HepG2 (cell line): ENCODE data around the gene CPA2. TPM values are rescaled to one million over a fixed set of nuclear protein-coding genes. Genes with fewer than 3 reads are reported as not detected.
"Not testable (repeated sequence)": the region's sequence is repeated elsewhere in the genome, so short reads cannot be mapped to it uniquely, and the experiment has no call there.

Source experiments
- ATAC-seq: fragments of 200-7000 bp; cut with Tn5 transposase; 3 replicates; pipeline ENCODE4 v1.9.1; 2020; ENCODE audit warnings: mild to moderate bottlenecking, moderate library complexity
- BruUV-seq: library from RNA; stranded (reverse); fragments of 400-500 nt; replicated peaks from 2 replicates; lab custom pipeline; 2021; lab: Mats Ljungman, UMichigan
- CTCF ChIA-PET: fragments of 300-600 bp; formaldehyde crosslinking; extraction: SDS; loops from one replicate; lab custom pipeline; 2021; ENCODE audit warnings: low total read pairs, inconsistent platforms, low intra/inter-chr PET ratio; lab: Yijun Ruan, JAX
- POLR2A ChIA-PET: fragments of 350-600 bp; sonication (Branson Sonifier 250); formaldehyde crosslinking; loops from one replicate; lab custom pipeline; 2020; ENCODE audit warnings: antibody characterized with exemption, inconsistent platforms; lab: Yijun Ruan, JAX
- DNase-seq: peaks from one replicate; pipeline ENCODE4 v3.0.0-alpha.2; 2015; ENCODE audit warnings: low spot score
- FAIRE-seq: peaks from 3 replicates; lab custom pipeline; 2011; peaks lifted over from hg19 to GRCh38; lab: Jason Lieb, UNC
- H2AFZ ChIP-seq: one replicate; pipeline ENCODE4 v1.6.1; 2011; ENCODE audit warnings: low read length, inconsistent platforms
- H3K27ac ChIP-seq: fragments of 300-600 bp; 3 replicates; pipeline ENCODE4 v1.8.0; 2011; ENCODE audit warnings: mixed run types, mild to moderate bottlenecking, mixed read lengths, low read length, inconsistent platforms; ENCODE audit not compliant: insufficient read depth; ENCODE audit errors: extremely low read length
- H3K27me3 ChIP-seq, 2 experiments: fragments of 200-600 bp in 1 of 2; 2 replicates in 1 of 2; 3 replicates in 1 of 2; pipeline versions ENCODE4 v1.6.0 to v1.8.0; 2011; ENCODE audit warnings: low read length in 2 of 2, mild to moderate bottlenecking in 2 of 2, moderate library complexity in 2 of 2, inconsistent platforms in 1 of 2; ENCODE audit not compliant: insufficient read depth in 2 of 2, control insufficient read depth in 1 of 2
- H3K36me3 ChIP-seq, 2 experiments: fragments of 200-600 bp in 1 of 2; replicated peaks in 1 of 2; 2 replicates in 1 of 2; 3 replicates in 1 of 2; pipeline versions ENCODE4 v1.5.1 to v1.8.0; 2011; ENCODE audit warnings: low read length in 2 of 2, inconsistent platforms in 1 of 2; ENCODE audit not compliant: insufficient read depth in 2 of 2, control insufficient read depth in 1 of 2
- H3K4me1 ChIP-seq: 2 replicates; pipeline ENCODE4 v1.5.1; 2012; ENCODE audit warnings: low read length, inconsistent platforms; ENCODE audit not compliant: insufficient read depth
- H3K4me2 ChIP-seq: 2 replicates; pipeline ENCODE4 v1.6.0; 2011; ENCODE audit warnings: low read depth, low read length, inconsistent platforms
- H3K4me3 ChIP-seq, 3 experiments: fragments of 200-600 bp in 1 of 3; sonication (generic), shearing (Covaris generic) in 1 of 3; replicated peaks in 1 of 3; 2 replicates each; pipeline ENCODE4 v1.5.1; 2011 to 2016; ENCODE audit warnings: low read length in 3 of 3, inconsistent platforms in 2 of 3, low read depth in 2 of 3, mild to moderate bottlenecking in 2 of 3, control low read depth in 1 of 3, mixed read lengths in 1 of 3; ENCODE audit not compliant: insufficient read depth in 1 of 3
- H3K79me2 ChIP-seq: one replicate; pipeline ENCODE4 v1.6.1; 2011; ENCODE audit warnings: low read length, inconsistent platforms; ENCODE audit not compliant: insufficient read depth
- H3K9ac ChIP-seq: 2 replicates; pipeline ENCODE4 v1.6.0; 2011; ENCODE audit warnings: mild to moderate bottlenecking, low read depth, low read length, inconsistent platforms; ENCODE audit not compliant: insufficient read depth
- H3K9me3 ChIP-seq: 2 replicates; pipeline ENCODE4 v1.5.1; 2012; ENCODE audit warnings: mild to moderate bottlenecking, low read length
- H4K20me1 ChIP-seq: 2 replicates; pipeline ENCODE4 v1.6.0; 2011; ENCODE audit warnings: inconsistent platforms, mild to moderate bottlenecking, low read length, moderate library complexity; ENCODE audit not compliant: insufficient read depth
- BRCA1 ChIP-seq: sonication (generic); formaldehyde crosslinking; IDR thresholded peaks from 2 replicates; pipeline ENCODE4 v1.4.0; 2020; ENCODE audit warnings: missing genetic modification reagents
- CCDC6 ChIP-seq: sonication (generic); formaldehyde crosslinking; IDR thresholded peaks from 2 replicates; pipeline ENCODE4 v1.8.1; 2022; ENCODE audit warnings: mild to moderate bottlenecking, missing genetic modification reagents, moderate library complexity
- GABPB1 ChIP-seq: IDR thresholded peaks from 2 replicates; pipeline ENCODE4 v1.6.1; 2016; ENCODE audit warnings: mild to moderate bottlenecking, missing genetic modification reagents, moderate library complexity, missing compliant biosample characterization
- HNRNPK ChIP-seq: fragments of 200-400 bp; formaldehyde crosslinking; IDR thresholded peaks from 2 replicates; pipeline ENCODE4 v1.6.1; 2018; ENCODE audit warnings: low read length, low read depth, moderate library complexity, mild to moderate bottlenecking; ENCODE audit not compliant: poor library complexity, severe bottlenecking
- KLF11 ChIP-seq: IDR thresholded peaks from 2 replicates; pipeline ENCODE4 v1.6.1; 2016; ENCODE audit warnings: missing compliant biosample characterization
- KLF13 ChIP-seq: sonication (generic); formaldehyde crosslinking; IDR thresholded peaks from 2 replicates; pipeline ENCODE4 v1.4.0; 2020; ENCODE audit warnings: mild to moderate bottlenecking, missing genetic modification reagents
- MYNN ChIP-seq: sonication (generic); formaldehyde crosslinking; IDR thresholded peaks from 2 replicates; pipeline ENCODE4 v1.4.0; 2020; ENCODE audit warnings: mild to moderate bottlenecking, low read depth, missing genetic modification reagents
- PCBP1 ChIP-seq: fragments of 200-400 bp; formaldehyde crosslinking; IDR thresholded peaks from 2 replicates; pipeline ENCODE4 v1.6.1; 2017; ENCODE audit warnings: mild to moderate bottlenecking, low read depth, low read length, borderline replicate concordance
- PPARG ChIP-seq: conservative IDR thresholded peaks from 2 replicates; pipeline ENCODE4 v1.6.1; 2016; ENCODE audit warnings: missing biosample characterization, missing genetic modification reagents
- RBM39 ChIP-seq: fragments of 200-400 bp; formaldehyde crosslinking; IDR thresholded peaks from one replicate; pipeline ENCODE4 v1.6.1; 2018; ENCODE audit warnings: antibody characterized with exemption, mild to moderate bottlenecking, low read depth, low read length; ENCODE audit not compliant: poor library complexity, severe bottlenecking
- SNAPC5 ChIP-seq: sonication (generic); formaldehyde crosslinking; IDR thresholded peaks from 2 replicates; pipeline ENCODE4 v1.8.1; 2023; ENCODE audit warnings: mild to moderate bottlenecking, missing genetic modification reagents, borderline replicate concordance
- ZFP90 ChIP-seq: sonication (generic); formaldehyde crosslinking; IDR thresholded peaks from 2 replicates; pipeline ENCODE4 v1.8.0; 2022; ENCODE audit warnings: missing genetic modification reagents, mild to moderate bottlenecking, inconsistent platforms, borderline replicate concordance
- ZNF761 ChIP-seq: sonication (generic); formaldehyde crosslinking; conservative IDR thresholded peaks from 2 replicates; pipeline ENCODE4 v1.4.0; 2020; ENCODE audit warnings: mild to moderate bottlenecking, missing genetic modification reagents
- WGBS: methylation state at CpG from one replicate; pipeline ENCODE4 v1.1.6; 2017; ENCODE audit warnings: low lambda C conversion rate; 5-methylcytosine and 5-hydroxymethylcytosine counted together
- in situ Hi-C: cut with HindIII; loops from 2 replicates; pipeline ENCODE4 v1.10.0; 2017; ENCODE audit warnings: low pct_unique_long_range_greater_than_20kb; ENCODE audit not compliant: extremely low pct_ligation_motif_present
- intact Hi-C: fragments of 100-400 bp; cut with micrococcal nuclease; formaldehyde crosslinking; loops from one replicate; pipeline ENCODE4 v1.10.0; 2022; ENCODE audit not compliant: unreplicated experiment
- polyA plus RNA-seq, 8 experiments: library from polyadenylated mRNA; depleted of rRNA in 3 of 8; stranded (reverse) in 7 of 8; unstranded in 1 of 8; fragments of >200 nt; fragmentation: Illumina TruSeq in 4 of 8; extraction: Trizol in 4 of 8; gene quantifications; 2 replicates each; pipeline versions ENCODE4 v1.2.1 to v1.2.3, GENCODE V29; 2011 to 2016; ENCODE audit warnings: low read depth in 4 of 8, missing spikeins in 1 of 8, mixed read lengths in 1 of 8; ENCODE audit not compliant: insufficient read depth in 1 of 8
- total RNA-seq, 5 experiments: library from RNA; depleted of rRNA; stranded (reverse); fragments of >200 nt; fragmentation: Illumina TruSeq; extraction: Trizol; gene quantifications; 2 replicates each; pipeline ENCODE4 v1.2.3, GENCODE V29; 2016; ENCODE audit warnings: low read depth in 1 of 5

CPA2 gene
- total and polyA plus RNA-seq, 2 of the 13 experiments (the other 11 are each of a cell fraction or from before 2014, with no cell fraction given), result not detected

- H3K9ac ChIP-seq, in situ Hi-C loops, H3K4me1 ChIP-seq, H3K9me3 ChIP-seq, H3K4me3 ChIP-seq, POLR2A ChIA-PET, FAIRE-seq, H4K20me1 ChIP-seq, H3K79me2 ChIP-seq, H3K4me2 ChIP-seq, H2AFZ ChIP-seq, intact Hi-C loops, ATAC-seq, DNase-seq, CTCF ChIA-PET, H3K36me3 ChIP-seq, BruUV-seq, H3K27ac ChIP-seq: not testable (repeated sequence)
- 2% methylated on average over 3 of the region's 3 CpGs for WGBS
- peaks cover 0 to 15% of the 10 kb centered on the region in 2 experiments; a peak in 2 of 5 replicates for H3K27me3 ChIP-seq
Measured at GRCh38 chr7:130321542-130322229, 55.0 kb downstream of the CPA2 start.

- Histone ChIP-seq H3K9me3 (no peaks in the 10 kb centered on the region), H3K4me3 (no peak overlapping the region), H3K9ac (no peak overlapping the region), H3K79me2 (no peaks in the 10 kb centered on the region), H3K36me3 (no peaks in the 10 kb centered on the region), H3K27me3 (peaks cover 0 to 13% of the 10 kb centered on the region in 2 experiments; a peak in 2 of 5 replicates), H4K20me1 (no peaks in the 10 kb centered on the region), H3K4me1 (no peaks in the 10 kb centered on the region), H3K4me2 (no peak overlapping the region), H2AFZ (no peak overlapping the region), H3K27ac (no peak overlapping the region)
- POLR2A ChIA-PET, result no interaction called here
- WGBS, result 49% methylated on average over 5 of the region's 7 CpGs
- FAIRE-seq, result no peak
- DNase-seq, result no peak
- intact Hi-C loops (no loop called here), in situ Hi-C loops (no loop called here)
- CTCF ChIA-PET, result no interaction called here
- TF ChIP-seq ZFP90 (CRISPR knock-in tag) (no peak), CCDC6 (CRISPR knock-in tag) (no peak), KLF13 (CRISPR knock-in tag) (no peak), PCBP1 (no peak), BRCA1 (CRISPR knock-in tag) (no peak), KLF11 (CRISPR knock-in tag) (no peak), SNAPC5 (CRISPR knock-in tag) (no peak), HNRNPK (no peak), MYNN (no peak), PPARG (no peak), GABPB1 (CRISPR knock-in tag) (no peak), RBM39 (no peak), ZNF761 (CRISPR knock-in tag) (no peak)
- no peak for ATAC-seq
- no TSS peak for BruUV-seq
Measured at GRCh38 chr7:130322615-130323014, 56.0 kb downstream of the CPA2 start.
